B cell (primary cell): ENCODE measurements around the gene PALLD. TPM values are rescaled to one million over a fixed set of nuclear protein-coding genes. Genes with fewer than 3 reads are reported as not detected.

ENCODE experiments used
- ATAC-seq: fragments of 200-7000 bp; cut with Tn5 transposase; one replicate; pipeline ENCODE4 v1.10.0; 2021; ENCODE audit warnings: low read depth, mild to moderate bottlenecking, moderate number of reproducible peaks, moderate library complexity
- CTCF ChIA-PET: fragments of 350-600 bp; sonication (Branson Sonifier 250); formaldehyde crosslinking; loops from one replicate; lab custom pipeline; 2021; ENCODE audit warnings: antibody characterized with exemption, inconsistent platforms; lab: Charles Lee
- POLR2A ChIA-PET: fragments of 350-600 bp; sonication (Branson Sonifier 250); formaldehyde crosslinking; loops from one replicate; lab custom pipeline; 2021; ENCODE audit warnings: antibody characterized with exemption; lab: Charles Lee
- DNase-seq: peaks from one replicate; pipeline ENCODE4 v3.0.0; 2013
- H2AFZ ChIP-seq: 2 replicates; pipeline ENCODE4 v1.6.1; 2012; ENCODE audit warnings: mild to moderate bottlenecking, low read depth, low read length; ENCODE audit not compliant: insufficient read depth, poor library complexity, severe bottlenecking
- H3K27ac ChIP-seq, 2 donors: 1 replicate in 1 of 2; 2 replicates in 1 of 2; pipeline ENCODE4 v1.5.1; 2012 to 2013; ENCODE audit warnings: low read length in 2 of 2, mild to moderate bottlenecking in 2 of 2, moderate library complexity in 1 of 2
- H3K27me3 ChIP-seq, 4 experiments: fragments of 200-600 bp in 1 of 4; sonication (generic) in 1 of 4; replicated peaks in 1 of 4; 1 replicate in 2 of 4; 2 replicates in 2 of 4; pipeline versions ENCODE4 v1.6.1 to v1.7.0; 2013 to 2016; ENCODE audit warnings: low read length in 3 of 4, mild to moderate bottlenecking in 2 of 4, mixed read lengths in 1 of 4, moderate library complexity in 1 of 4; ENCODE audit not compliant: insufficient read depth in 4 of 4, control insufficient read depth in 3 of 4; ENCODE audit errors: control extremely low read depth in 1 of 4
- H3K36me3 ChIP-seq, 2 experiments: replicated peaks in 1 of 2; 1 replicate in 1 of 2; 2 replicates in 1 of 2; pipeline versions ENCODE4 v1.6.1 to v1.7.1; 2013; ENCODE audit warnings: low read length in 1 of 2; ENCODE audit not compliant: insufficient read depth in 2 of 2, control insufficient read depth in 1 of 2; ENCODE audit errors: control extremely low read depth in 1 of 2, extremely low read depth in 1 of 2
- H3K4me1 ChIP-seq, 2 donors: fragments of 200-600 bp in 1 of 2; sonication (generic) in 1 of 2; 1 replicate in 1 of 2; 2 replicates in 1 of 2; pipeline versions ENCODE4 v1.5.1 to v1.6.1; 2013 to 2017; ENCODE audit warnings: low read length in 2 of 2; ENCODE audit not compliant: control insufficient read depth in 2 of 2, insufficient read depth in 2 of 2
- H3K4me2 ChIP-seq: replicated peaks from 2 replicates; pipeline ENCODE3; 2012; ENCODE audit warnings: mild to moderate bottlenecking, low read depth, low read length; ENCODE audit not compliant: poor library complexity, severe bottlenecking
- H3K4me3 ChIP-seq, 5 experiments: fragments of 200-600 bp in 1 of 5; sonication (generic) in 1 of 5; 1 replicate in 3 of 5; 2 replicates in 2 of 5; pipeline versions ENCODE4 v1.5.1 to v1.7.0; 2011 to 2016; ENCODE audit warnings: low read length in 4 of 5, mild to moderate bottlenecking in 4 of 5, low read depth in 2 of 5, control low read depth in 1 of 5, moderate library complexity in 1 of 5; ENCODE audit not compliant: insufficient read depth in 1 of 5; ENCODE audit errors: control extremely low read depth in 1 of 5, extremely low read depth in 1 of 5
- H3K79me2 ChIP-seq: fragments of 200-600 bp; sonication (generic); one replicate; pipeline ENCODE4 v1.6.0; 2016; ENCODE audit warnings: low read length; ENCODE audit not compliant: control insufficient read depth, insufficient read depth
- H3K9ac ChIP-seq: fragments of 200-600 bp; sonication (generic); 2 replicates; pipeline ENCODE4 v1.6.1; 2017; ENCODE audit warnings: mild to moderate bottlenecking, low read length, moderate library complexity
- H3K9me3 ChIP-seq, 3 donors: one replicate each; pipeline versions ENCODE4 v1.6.1 to v1.7.1; 2013; ENCODE audit warnings: low read length in 2 of 3; ENCODE audit not compliant: control insufficient read depth in 2 of 3, insufficient read depth in 1 of 3; ENCODE audit errors: control extremely low read depth in 1 of 3
- H4K20me1 ChIP-seq: 2 replicates; pipeline ENCODE4 v1.6.0; 2012; ENCODE audit warnings: mild to moderate bottlenecking, low read length; ENCODE audit not compliant: insufficient read depth, control insufficient read depth, poor library complexity, severe bottlenecking
- H3K27ac Mint-ChIP-seq: one replicate; pipeline ENCODE4 v1.8.0; 2021; ENCODE audit warnings: mixed read lengths
- H3K27me3 Mint-ChIP-seq: one replicate; pipeline ENCODE4 v1.8.0; 2021; ENCODE audit warnings: mixed read lengths
- H3K4me1 Mint-ChIP-seq: one replicate; pipeline ENCODE4 v1.8.0; 2021; ENCODE audit warnings: mixed read lengths
- H3K4me3 Mint-ChIP-seq: one replicate; pipeline ENCODE4 v1.8.0; 2021; ENCODE audit warnings: mixed read lengths
- H3K9me3 Mint-ChIP-seq: one replicate; pipeline ENCODE4 v1.8.0; 2022; ENCODE audit warnings: mixed read lengths; ENCODE audit not compliant: insufficient read depth
- EZH2 ChIP-seq: IDR thresholded peaks from 2 replicates; pipeline ENCODE4 v1.6.1; 2012; ENCODE audit warnings: borderline replicate concordance, low read depth, mild to moderate bottlenecking, moderate library complexity, low read length; ENCODE audit not compliant: insufficient read depth, poor library complexity, severe bottlenecking
- WGBS: methylation state at CpG from one replicate; pipeline ENCODE4 v1.1.5; 2013; ENCODE audit warnings: missing lambda C conversion rate; ENCODE audit not compliant: insufficient coverage; 5-methylcytosine and 5-hydroxymethylcytosine counted together
- intact Hi-C: fragments of 100-400 bp; cut with micrococcal nuclease; formaldehyde crosslinking; loops from one replicate; pipeline ENCODE4 v1.10.0; 2022
- polyA plus RNA-seq: library from polyadenylated mRNA; depleted of rRNA; stranded (reverse); fragments of >200 nt; gene quantifications from 2 replicates; pipeline ENCODE4 v1.2.3, GENCODE V29; 2012
- total RNA-seq, 2 donors: library from RNA; stranded (reverse); fragments of 120-200 nt in 1 of 2; gene quantifications; 1 replicate in 1 of 2; 2 replicates in 1 of 2; pipeline versions ENCODE4 v1.2.3 to v1.2.4, GENCODE V29; 2013 to 2022
- TF ChIP-seq, protein P1 (sequence below): fragments of 200-600 bp; IDR thresholded peaks from one replicate; pipeline ENCODE4 v1.8.0; 2022; ENCODE audit warnings: antibody characterized with exemption, mild to moderate bottlenecking

The PALLD gene
- total and polyA plus RNA-seq, 2 donors (not counting 1 experiment from before 2014, with no cell fraction given), result 0.63 to 0.71 TPM

- no peak overlapping the region for H3K4me2 ChIP-seq
- ChIA-PET POLR2A (no interaction called here), CTCF (interaction anchor here (1.3 kb wide), 1 partner anchor 9 kb away, joined by 3 read pairs; no protein-coding TSS in a partner anchor)
- H3K36me3 ChIP-seq, result no peaks in the 10 kb centered on the region
- TF ChIP-seq EZH2, result no peak
- TF ChIP-seq, protein P1, sequence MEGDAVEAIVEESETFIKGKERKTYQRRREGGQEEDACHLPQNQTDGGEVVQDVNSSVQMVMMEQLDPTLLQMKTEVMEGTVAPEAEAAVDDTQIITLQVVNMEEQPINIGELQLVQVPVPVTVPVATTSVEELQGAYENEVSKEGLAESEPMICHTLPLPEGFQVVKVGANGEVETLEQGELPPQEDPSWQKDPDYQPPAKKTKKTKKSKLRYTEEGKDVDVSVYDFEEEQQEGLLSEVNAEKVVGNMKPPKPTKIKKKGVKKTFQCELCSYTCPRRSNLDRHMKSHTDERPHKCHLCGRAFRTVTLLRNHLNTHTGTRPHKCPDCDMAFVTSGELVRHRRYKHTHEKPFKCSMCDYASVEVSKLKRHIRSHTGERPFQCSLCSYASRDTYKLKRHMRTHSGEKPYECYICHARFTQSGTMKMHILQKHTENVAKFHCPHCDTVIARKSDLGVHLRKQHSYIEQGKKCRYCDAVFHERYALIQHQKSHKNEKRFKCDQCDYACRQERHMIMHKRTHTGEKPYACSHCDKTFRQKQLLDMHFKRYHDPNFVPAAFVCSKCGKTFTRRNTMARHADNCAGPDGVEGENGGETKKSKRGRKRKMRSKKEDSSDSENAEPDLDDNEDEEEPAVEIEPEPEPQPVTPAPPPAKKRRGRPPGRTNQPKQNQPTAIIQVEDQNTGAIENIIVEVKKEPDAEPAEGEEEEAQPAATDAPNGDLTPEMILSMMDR, result no peak
- H3K27me3 ChIP-seq, result no peaks in the 10 kb centered on the region
- no peak overlapping the region for H2AFZ ChIP-seq
- WGBS, result 90% methylated on average over 7 of the region's 8 CpGs
- Mint-ChIP-seq H3K4me1 (no peaks in the 10 kb centered on the region), H3K9me3 (peaks cover 2% of the 10 kb centered on the region), H3K4me3 (no peak overlapping the region), H3K27ac (no peak overlapping the region), H3K27me3 (peaks cover 2% of the 10 kb centered on the region)
- DNase-seq (no peak), ATAC-seq (no peak)
- no peaks in the 10 kb centered on the region for H4K20me1 ChIP-seq
- H3K4me3 ChIP-seq, result no peak overlapping the region
- no peaks in the 10 kb centered on the region for H3K4me1 ChIP-seq
- H3K27ac ChIP-seq, result no peak overlapping the region
- no peaks in the 10 kb centered on the region for H3K79me2 ChIP-seq
- intact Hi-C loops, result no loop called here
- no peak overlapping the region for H3K9ac ChIP-seq
- no peaks in the 10 kb centered on the region for H3K9me3 ChIP-seq
Observed at GRCh38 chr4:168755598-168756477, 259.0 kb downstream of the PALLD start.

DNA sequence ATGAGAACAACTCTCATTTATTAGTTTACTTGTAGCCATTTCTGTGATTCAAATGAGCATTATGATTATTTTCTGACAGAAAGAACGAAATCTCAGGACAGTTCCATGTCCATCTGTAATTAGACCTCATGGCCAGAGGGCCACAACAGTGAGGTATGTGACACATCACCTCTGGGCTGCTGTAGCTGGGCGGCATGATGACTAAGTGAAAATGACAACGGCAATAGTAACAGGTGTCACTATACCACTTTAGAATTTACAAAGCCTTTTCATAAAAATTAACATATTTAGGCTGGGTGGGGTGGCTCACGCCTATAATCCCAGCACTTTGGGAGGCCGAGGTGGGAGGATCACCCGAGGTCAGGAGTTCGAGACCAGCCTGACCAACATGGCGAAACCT, 260.6 kb downstream of the PALLD start:
- ChIA-PET CTCF (no interaction called here), POLR2A (no interaction called here)
- peaks cover 2% of the 10 kb centered on the region for H3K27me3 Mint-ChIP-seq
- no peak for DNase-seq
- Histone ChIP-seq H2AFZ (no peak overlapping the region), H3K36me3 (no peaks in the 10 kb centered on the region), H3K27ac (no peak overlapping the region), H3K4me3 (no peak overlapping the region), H3K9me3 (no peaks in the 10 kb centered on the region), H3K4me2 (no peak overlapping the region), H3K9ac (no peak overlapping the region), H3K4me1 (no peaks in the 10 kb centered on the region), H3K27me3 (no peaks in the 10 kb centered on the region), H3K79me2 (no peaks in the 10 kb centered on the region), H4K20me1 (no peaks in the 10 kb centered on the region)
- peaks cover 2% of the 10 kb centered on the region for H3K9me3 Mint-ChIP-seq
- no peaks in the 10 kb centered on the region for H3K4me1 Mint-ChIP-seq
- no peak overlapping the region for H3K27ac Mint-ChIP-seq
- WGBS, result 95% methylated on average over 6 of the region's 8 CpGs
- H3K4me3 Mint-ChIP-seq, result no peak overlapping the region
- TF ChIP-seq, protein P1, result no peak
- TF ChIP-seq EZH2, result no peak
- intact Hi-C loops, result no loop called here
- no peak for ATAC-seq
